Stomach (tissue), 9 donors: ENCODE results near the gene KRTAP5-10. TPM values are rescaled to one million over a fixed set of nuclear protein-coding genes. Genes with fewer than 3 reads are reported as not detected.
"Not testable (repeated sequence)": the region's sequence is repeated elsewhere in the genome, so short reads cannot be mapped to it uniquely, and the experiment has no call there.

Experiments
- DNase-seq, 2 donors: peaks; one replicate each; pipeline versions ENCODE4 v3.0.0 to v3.0.0-alpha.2; 2013 to 2019
- H3K27ac ChIP-seq, 5 donors: fragments of 200-600 bp in 4 of 5; sonication (generic) in 4 of 5; one replicate each; pipeline ENCODE4 v1.5.1; 2013 to 2019; ENCODE audit warnings: mild to moderate bottlenecking in 1 of 5, moderate library complexity in 1 of 5
- H3K27me3 ChIP-seq, 3 donors: fragments of 200-600 bp; sonication (generic); one replicate each; pipeline ENCODE4 v1.5.1; 2017 to 2019; ENCODE audit warnings: mixed run types in 1 of 3
- H3K36me3 ChIP-seq, 4 donors: fragments of 200-600 bp; sonication (generic); 1 replicate in 3 of 4; 2 replicates in 1 of 4; pipeline ENCODE4 v1.5.1; 2016 to 2019
- H3K4me1 ChIP-seq, 4 donors: fragments of 200-600 bp; sonication (generic); one replicate each; pipeline ENCODE4 v1.5.1; 2016 to 2019
- H3K4me3 ChIP-seq, 4 donors: fragments of 200-600 bp; sonication (generic) in 3 of 4; one replicate each; pipeline ENCODE4 v1.5.1; 2016 to 2019; ENCODE audit warnings: mild to moderate bottlenecking in 1 of 4
- H3K9me3 ChIP-seq, 4 donors: fragments of 200-600 bp; sonication (generic); one replicate each; pipeline ENCODE4 v1.5.1; 2016 to 2019
- EP300 ChIP-seq: sonication (generic); formaldehyde crosslinking; IDR thresholded peaks from one replicate; pipeline ENCODE4 v1.6.1; 2017; ENCODE audit warnings: antibody characterized with exemption
- POLR2A ChIP-seq, 4 donors: fragments of 450-650 bp; IDR thresholded peaks; one replicate each; pipeline ENCODE4 v1.6.1; 2016; ENCODE audit warnings: antibody characterized with exemption in 4 of 4, control low read depth in 2 of 4, mild to moderate bottlenecking in 1 of 4, moderate library complexity in 1 of 4
- POLR2AphosphoS5 ChIP-seq, 3 donors: sonication (generic); formaldehyde crosslinking; IDR thresholded peaks; one replicate each; pipeline ENCODE4 v1.6.1; 2016; ENCODE audit warnings: antibody characterized with exemption in 3 of 3
- WGBS, 5 donors: extraction: QIAGEN DNeasy Blood & Tissue Kit in 3 of 5; methylation state at CpG; one replicate each; pipeline versions ENCODE4 v1.1.5 to v1.1.7; 2013 to 2018; 5-methylcytosine and 5-hydroxymethylcytosine counted together
- intact Hi-C: fragments of 100-400 bp; cut with DNase I; formaldehyde crosslinking; loops from one replicate; pipeline ENCODE4 v1.15.1; 2023; ENCODE audit warnings: low total_unique reads
- polyA plus RNA-seq, 3 donors: library from polyadenylated mRNA; stranded (reverse); fragments of 200-250 nt; gene quantifications; one replicate each; pipeline ENCODE4 v1.2.3, GENCODE V29; 2013
- total RNA-seq, 5 donors: library from RNA; depleted of rRNA; stranded (reverse); fragments of >200 nt; gene quantifications; one replicate each; pipeline versions ENCODE4 v1.1.0 to v1.2.3, GENCODE V29; 2014 to 2016
- TF ChIP-seq, protein P1 (sequence below), 7 experiments: fragments of 450-650 bp in 4 of 7; fragments of 200-600 bp in 3 of 7; sonication (generic) in 3 of 7; IDR thresholded peaks; one replicate each; pipeline ENCODE4 v1.5.1; 2016 to 2019; ENCODE audit warnings: antibody characterized with exemption in 7 of 7, control low read depth in 2 of 7, mild to moderate bottlenecking in 1 of 7
- donor health status: healthy with polysubstance abuse.
- donor health status: Bipolar disorder and iron deficiency.
- donor health status: healthy.

Gene KRTAP5-10
- total and polyA plus RNA-seq, 8 donors = not detected

DNA sequence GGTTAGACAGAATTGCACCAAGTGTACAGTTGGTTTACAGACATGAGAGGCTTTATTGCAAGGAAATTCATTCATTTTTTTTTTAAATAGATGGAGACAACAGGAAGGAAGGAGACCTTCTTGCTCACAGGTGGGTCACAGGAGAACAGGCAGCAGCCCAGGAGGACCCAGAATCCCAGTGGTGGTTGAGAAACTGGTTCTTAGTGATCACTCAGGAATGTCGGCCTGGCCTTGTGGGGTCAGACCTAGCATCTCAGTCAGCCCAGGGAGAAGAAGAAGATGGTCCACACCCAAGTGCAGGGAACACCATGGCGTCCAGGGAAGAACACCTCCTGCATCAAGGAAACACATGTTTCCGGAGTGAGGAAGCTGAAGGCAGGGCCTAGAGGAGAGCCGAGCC is 16.5 kb downstream of the KRTAP5-10 start:
- intact Hi-C loops = no loop called here
- Histone ChIP-seq H3K36me3 (no peaks in the 10 kb centered on the region), H3K4me3 (no peak overlapping the region), H3K9me3 (no peaks in the 10 kb centered on the region), H3K27me3 (peaks cover 0 to 30% (median 0%) of the 10 kb centered on the region in 3 donors), H3K27ac (no peak overlapping the region), H3K4me1 (peaks cover 0 to 10% (median 4%) of the 10 kb centered on the region in 4 donors)
- TF ChIP-seq POLR2AphosphoS5 (IDR thresholded peaks at IDR 0.05) (no peak), POLR2A (IDR thresholded peaks at IDR 0.05) (no peak), EP300 (no peak)
- TF ChIP-seq, protein P1, sequence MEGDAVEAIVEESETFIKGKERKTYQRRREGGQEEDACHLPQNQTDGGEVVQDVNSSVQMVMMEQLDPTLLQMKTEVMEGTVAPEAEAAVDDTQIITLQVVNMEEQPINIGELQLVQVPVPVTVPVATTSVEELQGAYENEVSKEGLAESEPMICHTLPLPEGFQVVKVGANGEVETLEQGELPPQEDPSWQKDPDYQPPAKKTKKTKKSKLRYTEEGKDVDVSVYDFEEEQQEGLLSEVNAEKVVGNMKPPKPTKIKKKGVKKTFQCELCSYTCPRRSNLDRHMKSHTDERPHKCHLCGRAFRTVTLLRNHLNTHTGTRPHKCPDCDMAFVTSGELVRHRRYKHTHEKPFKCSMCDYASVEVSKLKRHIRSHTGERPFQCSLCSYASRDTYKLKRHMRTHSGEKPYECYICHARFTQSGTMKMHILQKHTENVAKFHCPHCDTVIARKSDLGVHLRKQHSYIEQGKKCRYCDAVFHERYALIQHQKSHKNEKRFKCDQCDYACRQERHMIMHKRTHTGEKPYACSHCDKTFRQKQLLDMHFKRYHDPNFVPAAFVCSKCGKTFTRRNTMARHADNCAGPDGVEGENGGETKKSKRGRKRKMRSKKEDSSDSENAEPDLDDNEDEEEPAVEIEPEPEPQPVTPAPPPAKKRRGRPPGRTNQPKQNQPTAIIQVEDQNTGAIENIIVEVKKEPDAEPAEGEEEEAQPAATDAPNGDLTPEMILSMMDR (IDR thresholded peaks at IDR 0.05) = no peak
- DNase-seq = no peak
- WGBS, 5 donors = 76 to 86% (median 85%) methylated on average over 4 of the region's 4 CpGs

DNA sequence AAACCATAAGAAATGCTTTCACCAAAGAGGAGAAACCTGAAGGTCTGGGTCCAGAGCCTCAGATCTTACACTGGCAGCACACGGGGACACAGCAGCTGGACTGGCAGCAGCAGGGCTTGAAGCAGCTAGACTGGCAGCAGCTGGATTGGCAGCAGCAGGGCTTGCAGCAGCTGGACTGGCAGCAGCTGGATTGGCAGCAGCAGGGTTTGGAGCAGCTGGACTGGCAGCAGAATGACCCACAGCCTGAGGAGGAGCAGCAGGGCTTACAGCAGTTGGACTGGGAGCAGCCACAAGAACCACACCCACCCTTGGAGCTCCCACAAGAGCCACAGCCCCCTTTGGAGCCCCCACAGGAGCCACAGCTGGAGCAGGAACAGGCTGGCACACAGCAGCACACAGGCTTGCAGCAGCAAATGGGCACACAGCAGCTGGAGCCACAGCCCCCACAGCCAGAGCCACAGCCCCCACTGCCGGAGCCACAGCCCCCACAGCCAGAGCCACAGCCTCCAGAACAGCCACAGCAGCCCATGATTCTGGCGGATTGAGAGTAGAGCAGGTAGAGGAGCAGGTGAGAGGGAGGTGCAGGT is 17.0 kb downstream of the KRTAP5-10 start, which contains the start of gene KRTAP5-11:
KRTAP5-11 (minus strand) TSS at position 567 of the 587 bp plus-strand sequence; CDS start at position 529, 38 bp downstream.
- TF ChIP-seq, protein P1 (IDR thresholded peaks at IDR 0.05) = no peak
- TF ChIP-seq EP300 (no peak), POLR2A (IDR thresholded peaks at IDR 0.05) (no peak), POLR2AphosphoS5 (IDR thresholded peaks at IDR 0.05) (no peak)
- WGBS, 5 donors = 61 to 81% (median 64%) methylated on average over 2 to 3 of the region's 3 CpGs
- Histone ChIP-seq H3K4me3 (no peak within 1 kb of the TSS), H3K4me1 (peaks cover 0 to 10% (median 4%) of the 10 kb centered on the region in 4 donors), H3K36me3 (no peaks in the 10 kb centered on the region), H3K27me3 (peaks cover 0 to 30% (median 0%) of the 10 kb centered on the region in 3 donors), H3K9me3 (no peaks in the 10 kb centered on the region), H3K27ac (no peak within 1 kb of the TSS)
- intact Hi-C loops = no loop called here
- no peak for DNase-seq

DNA sequence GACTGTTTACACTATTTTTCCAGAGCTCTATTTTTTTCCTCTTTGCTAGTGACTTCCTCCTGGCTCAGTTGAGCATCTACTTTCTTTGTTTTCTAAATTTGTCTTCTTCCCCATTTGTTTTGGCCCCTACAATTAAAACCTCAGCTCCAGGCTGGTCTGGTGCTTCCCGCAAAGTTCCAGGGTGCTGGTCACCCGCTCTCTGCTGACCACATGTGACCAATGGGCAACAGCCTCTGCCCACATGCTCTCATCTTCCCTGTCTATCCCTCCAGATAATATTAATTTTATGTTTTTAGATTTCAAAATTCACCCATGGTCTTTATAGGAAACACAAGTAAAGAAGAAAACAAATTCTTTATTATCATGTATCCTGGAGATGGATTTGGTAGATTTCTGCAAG is 17.6 kb downstream of the KRTAP5-10 start:
- intact Hi-C loops, H3K9me3 ChIP-seq, H3K36me3 ChIP-seq, DNase-seq, H3K4me3 ChIP-seq, H3K27ac ChIP-seq: not testable (repeated sequence)
- peaks cover 0 to 10% (median 4%) of the 10 kb centered on the region in 4 donors for H3K4me1 ChIP-seq
- 79 to 90% (median 87%) methylated on average over 2 of the region's 2 CpGs for WGBS, 5 donors
- peaks cover 0 to 28% (median 0%) of the 10 kb centered on the region in 3 donors for H3K27me3 ChIP-seq

- peaks cover 0 to 24% (median 0%) of the 10 kb centered on the region in 3 donors for H3K27me3 ChIP-seq
- H3K9me3 ChIP-seq, H3K4me3 ChIP-seq, H3K27ac ChIP-seq, DNase-seq, intact Hi-C loops, H3K4me1 ChIP-seq, H3K36me3 ChIP-seq: not testable (repeated sequence)
- WGBS, 5 donors = 82 to 92% (median 91%) methylated on average over 5 of the region's 5 CpGs
Observed at GRCh38 chr11:71585673-71586072, 20.3 kb downstream of the KRTAP5-10 start.

GRCh38 chr11:71588314-71588713 is 23.0 kb downstream of the KRTAP5-10 start:
- H3K9me3 ChIP-seq, intact Hi-C loops, H3K27ac ChIP-seq, H3K4me1 ChIP-seq, H3K4me3 ChIP-seq, H3K36me3 ChIP-seq: not testable (repeated sequence)
- peaks cover 0 to 17% (median 0%) of the 10 kb centered on the region in 3 donors for H3K27me3 ChIP-seq
- WGBS, 5 donors = 29 to 46% (median 37%) methylated on average over 4 of the region's 4 CpGs
- DNase-seq = peak; percentile 32 to 58

GRCh38 chr11:71588822-71589545 is 23.6 kb downstream of the KRTAP5-10 start:
- WGBS, 5 donors = 47 to 60% (median 48%) methylated on average over 10 to 11 of the region's 11 CpGs
- DNase-seq = peak in 1 of 2 donors; percentile 44

GRCh38 chr11:71589546-71589920 is 24.2 kb downstream of the KRTAP5-10 start:
- WGBS, 5 donors = 20 to 51% (median 39%) methylated on average over 7 to 8 of the region's 8 CpGs
- H3K4me1 ChIP-seq, H3K4me3 ChIP-seq, H3K36me3 ChIP-seq, H3K27ac ChIP-seq, intact Hi-C loops, H3K27me3 ChIP-seq, H3K9me3 ChIP-seq: not testable (repeated sequence)
- peak in 1 of 2 donors; percentile 34 for DNase-seq

More at GRCh38 chr11:71588822-71589545, 23.6 kb downstream of the KRTAP5-10 start:
- H3K9me3 ChIP-seq, H3K4me3 ChIP-seq, intact Hi-C loops, H3K4me1 ChIP-seq, H3K27ac ChIP-seq, H3K36me3 ChIP-seq: not testable (repeated sequence)
- peaks cover 0 to 11% (median 0%) of the 10 kb centered on the region in 3 donors for H3K27me3 ChIP-seq

DNA sequence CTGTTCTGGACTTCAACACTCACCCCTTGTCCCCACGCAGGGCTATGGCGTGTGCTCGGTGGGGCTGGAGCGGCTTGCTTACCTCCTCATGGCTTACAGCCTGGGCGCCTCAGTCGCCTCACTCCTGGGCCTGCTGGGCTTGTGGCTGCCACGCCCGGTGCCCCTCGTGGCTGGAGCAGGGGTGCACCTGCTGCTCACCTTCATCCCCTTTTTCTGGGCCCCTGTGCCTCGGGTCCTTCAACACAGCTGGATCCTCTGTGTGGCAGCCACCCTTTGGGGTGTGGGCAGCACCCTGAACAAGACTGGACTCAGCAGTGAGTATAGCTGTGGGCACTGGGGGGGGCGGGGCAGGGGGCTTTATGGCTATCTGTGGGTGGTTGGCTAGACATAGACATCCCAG is 37.9 kb downstream of the KRTAP5-10 start:
- WGBS, 5 donors = 64 to 76% (median 73%) methylated on average over 8 to 11 of the region's 11 CpGs
- intact Hi-C loops = not testable (repeated sequence)

More for the DNA sequence above, 37.9 kb downstream of the KRTAP5-10 start:
- peaks cover 0 to 73% (median 20%) of the 10 kb centered on the region in 3 donors for H3K27me3 ChIP-seq
- peaks cover 6 to 13% (median 11%) of the 10 kb centered on the region in 4 donors for H3K4me1 ChIP-seq
- not testable (repeated sequence) for H3K36me3 ChIP-seq, DNase-seq, H3K4me3 ChIP-seq, H3K9me3 ChIP-seq, H3K27ac ChIP-seq
